Stimulated activated CD4-positive, alpha-beta T cell treated with anti-CD3 and anti-CD28 coated beads, Interleukin-1b, Interleukin-23, amount 100 ng/mL, for 1 hour (primary cell): ENCODE measurements around the gene PRPF8.

ENCODE experiments used
- DNase-seq, 2 donors: peaks; one replicate each; pipeline ENCODE4 v3.0.0-alpha.2; 2020; ENCODE audit warnings: low read depth in 2 of 2

PRPF8 gene

DNA sequence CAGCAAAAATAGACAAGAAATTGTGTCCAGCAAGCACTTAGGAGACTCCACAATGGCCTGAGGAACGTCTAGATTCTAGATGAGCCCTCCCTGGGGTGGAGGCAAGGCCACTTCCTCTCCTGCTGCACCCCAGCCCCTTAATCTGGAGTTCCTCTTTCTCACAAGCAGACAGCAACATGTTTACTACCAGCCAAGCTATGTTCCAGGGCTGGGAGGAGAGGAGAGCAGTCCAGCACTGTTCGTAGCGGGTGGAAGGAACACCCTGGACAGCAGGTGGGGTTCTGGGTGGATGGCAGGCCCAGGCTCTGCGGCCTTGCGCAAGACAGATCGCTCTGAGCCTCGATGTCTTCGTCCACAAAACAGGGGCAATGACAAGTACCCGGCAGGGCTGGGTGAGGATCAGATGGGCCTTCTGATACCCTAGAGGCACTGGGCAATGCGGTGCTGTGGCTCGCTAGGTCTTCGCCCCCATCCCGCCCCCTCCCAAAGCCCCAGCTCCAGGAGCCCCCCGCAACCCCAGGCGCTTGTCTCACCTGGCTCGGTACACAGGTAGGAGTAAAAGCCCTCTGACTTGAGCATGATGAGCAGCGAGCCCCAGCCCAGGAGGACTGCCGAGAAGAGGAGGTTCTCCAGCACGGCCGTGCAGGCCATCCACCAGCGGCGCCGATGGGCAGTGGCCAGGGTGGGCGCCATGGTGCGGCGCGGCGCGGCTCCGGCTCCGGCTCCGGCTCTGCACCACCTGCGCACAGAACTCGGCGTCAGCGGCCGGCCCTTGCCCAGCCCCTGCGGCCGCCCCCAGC lies 57.3 kb downstream of the PRPF8 start:
- DNase-seq = no peak

DNA sequence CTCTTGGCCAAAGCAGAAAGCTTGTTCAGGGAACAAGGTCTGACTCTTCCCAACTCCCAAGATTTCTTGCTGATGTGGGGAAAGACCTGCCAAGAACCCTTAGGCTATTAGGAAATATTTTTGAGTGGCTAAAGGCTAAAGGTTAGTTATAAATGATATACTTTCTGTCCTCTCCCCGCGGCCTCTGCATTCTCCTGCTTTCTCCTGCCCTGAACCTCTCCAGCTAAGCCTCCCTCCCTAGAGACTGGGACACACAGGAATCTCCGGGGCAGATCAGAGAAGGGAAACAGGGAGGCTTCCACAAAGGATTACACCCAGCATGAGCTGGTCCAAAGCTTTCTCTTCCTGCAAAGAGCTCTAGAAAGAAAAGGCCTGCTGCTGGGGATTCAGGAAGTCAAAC lies 58.3 kb downstream of the PRPF8 start:
- no peak for DNase-seq

DNA sequence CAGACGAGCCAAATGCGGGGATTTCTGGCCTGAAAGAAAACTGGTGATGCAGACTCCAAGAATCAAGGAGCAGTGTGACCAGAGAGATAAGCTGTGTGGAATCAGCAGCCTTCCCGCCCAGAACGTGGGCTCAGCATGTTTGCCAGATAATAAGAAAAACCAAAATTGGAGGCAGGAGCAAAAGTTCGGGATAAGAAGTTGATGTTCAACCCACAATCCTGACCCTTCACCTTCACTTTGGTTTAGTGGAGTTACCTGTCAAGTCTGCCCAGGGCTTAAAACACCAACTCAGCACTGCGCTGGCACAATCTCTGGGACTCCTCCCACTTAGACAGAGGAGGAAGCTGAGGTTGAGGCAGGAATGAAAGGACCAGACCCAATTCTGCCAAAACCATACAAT lies 59.1 kb downstream of the PRPF8 start:
- no peak for DNase-seq

DNA sequence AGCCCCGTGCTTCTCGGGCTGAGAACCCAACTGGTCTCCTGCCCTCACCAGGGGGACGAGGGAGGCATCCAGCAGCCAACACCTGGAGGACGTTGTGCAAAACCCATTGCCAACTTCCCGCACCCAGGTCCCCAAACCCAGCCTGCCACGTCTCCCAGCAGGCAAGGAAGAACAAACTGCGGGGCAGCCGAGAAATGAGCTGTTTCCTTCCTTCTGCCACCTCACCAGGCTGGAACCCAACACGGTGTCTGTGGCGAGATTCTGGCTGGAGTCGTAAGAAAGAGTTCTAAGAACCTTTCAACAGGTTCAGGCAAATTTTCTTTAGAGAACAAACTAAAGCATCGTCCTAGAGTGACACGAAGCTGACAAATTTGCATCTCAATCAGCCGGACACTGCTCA lies 59.6 kb downstream of the PRPF8 start:
- DNase-seq = no peak

DNA sequence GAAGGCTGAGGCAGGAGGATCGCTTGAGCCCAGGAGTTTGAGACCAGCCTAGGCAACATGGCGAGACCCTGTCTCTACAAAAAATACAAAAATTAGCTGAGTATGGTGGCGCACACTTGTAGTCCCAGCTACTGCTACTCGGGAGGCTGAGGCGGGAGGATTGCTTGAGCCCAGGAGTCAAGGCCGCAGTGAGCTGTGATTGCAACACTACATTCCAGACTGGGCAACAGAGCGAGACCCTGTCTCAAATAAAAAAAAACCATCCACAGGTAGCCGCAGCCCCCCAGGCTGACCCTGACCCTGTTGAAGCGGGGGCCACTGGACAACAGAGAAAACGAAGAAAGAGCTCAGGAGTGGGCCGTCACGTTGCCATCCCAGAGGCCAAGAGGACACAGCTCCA lies 60.0 kb downstream of the PRPF8 start:
- DNase-seq = no peak

DNA sequence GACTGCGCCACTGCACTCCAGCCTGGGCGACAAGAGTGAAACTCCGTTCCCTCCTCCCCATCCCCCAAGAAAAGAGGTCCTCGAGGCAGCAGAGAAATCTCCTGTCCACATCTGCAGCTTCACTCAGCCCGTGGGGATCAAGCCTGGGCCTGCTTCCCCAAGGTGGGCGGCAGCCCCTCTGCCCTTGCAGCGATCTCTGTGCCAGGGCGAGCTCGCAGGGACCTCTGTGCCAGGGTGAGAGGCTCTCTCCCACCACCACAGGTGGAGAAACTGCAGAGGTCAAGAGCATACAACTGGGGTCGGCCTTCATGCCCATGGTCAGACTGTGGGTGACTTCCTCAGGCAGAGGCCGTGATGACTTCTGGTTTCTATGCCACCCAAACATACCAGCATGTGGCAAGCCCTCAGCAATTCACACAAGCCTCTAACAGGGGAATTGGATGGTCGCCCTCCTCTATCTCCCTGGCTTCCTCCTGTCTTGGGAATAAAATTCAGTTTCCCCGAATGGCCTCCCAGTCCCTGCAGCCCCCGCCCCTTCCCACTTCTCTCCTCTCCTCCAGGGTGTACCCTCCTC lies 61.5 kb downstream of the PRPF8 start:
- DNase-seq = no peak

DNA sequence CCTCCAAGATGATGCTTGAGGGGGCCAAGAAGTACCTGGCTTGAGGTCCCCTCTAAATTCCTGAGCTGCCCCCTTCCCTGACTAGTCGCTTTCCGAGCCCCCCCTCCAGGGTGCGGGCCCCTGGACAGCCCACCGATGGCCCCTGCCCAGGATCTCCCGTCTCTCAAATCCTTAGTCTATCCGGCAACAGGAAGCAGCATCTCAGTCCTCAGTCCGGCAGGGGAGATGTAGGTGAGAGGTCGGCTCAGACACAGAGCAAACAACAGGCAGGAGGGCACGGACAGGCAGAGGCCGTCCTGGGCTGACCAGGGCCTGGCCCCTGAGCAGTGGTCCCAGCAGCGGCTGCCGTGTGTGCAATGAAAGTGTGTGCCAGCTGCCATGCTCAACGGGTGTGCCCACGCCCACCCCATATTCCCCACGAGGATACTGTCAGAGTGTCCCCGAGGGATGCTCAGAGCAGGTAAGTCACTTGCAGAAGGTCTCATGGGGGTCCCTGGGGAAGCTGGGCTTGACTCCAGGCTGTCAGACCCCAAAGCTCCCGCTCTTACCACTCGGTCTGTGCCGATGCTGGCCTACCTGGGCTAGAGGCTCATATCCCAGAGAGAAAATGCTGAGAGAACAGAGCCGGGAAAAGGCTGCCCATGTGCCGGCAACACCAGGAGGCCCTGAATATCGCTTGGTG lies 63.3 kb downstream of the PRPF8 start:
- no peak for DNase-seq

DNA sequence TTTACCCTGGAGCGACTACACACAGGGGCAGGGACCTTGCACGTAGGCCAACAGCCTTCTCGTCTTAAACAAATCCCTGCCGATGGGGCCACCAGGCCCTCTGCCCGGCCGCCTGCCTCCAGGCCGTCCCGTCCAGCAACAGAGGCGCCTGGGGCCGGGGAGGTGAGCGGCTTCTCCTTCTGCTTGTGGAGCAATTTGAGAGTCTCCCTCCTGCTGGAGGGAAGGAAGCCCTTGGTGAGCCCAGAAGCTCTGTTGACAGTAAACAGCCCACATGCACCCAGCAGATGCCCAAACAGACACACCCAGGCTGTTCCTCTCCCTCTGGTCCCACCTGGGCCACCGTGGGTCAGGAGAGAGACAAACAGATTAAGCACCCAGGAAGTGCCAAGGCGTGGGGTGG lies 64.2 kb downstream of the PRPF8 start:
- DNase-seq = no peak

DNA sequence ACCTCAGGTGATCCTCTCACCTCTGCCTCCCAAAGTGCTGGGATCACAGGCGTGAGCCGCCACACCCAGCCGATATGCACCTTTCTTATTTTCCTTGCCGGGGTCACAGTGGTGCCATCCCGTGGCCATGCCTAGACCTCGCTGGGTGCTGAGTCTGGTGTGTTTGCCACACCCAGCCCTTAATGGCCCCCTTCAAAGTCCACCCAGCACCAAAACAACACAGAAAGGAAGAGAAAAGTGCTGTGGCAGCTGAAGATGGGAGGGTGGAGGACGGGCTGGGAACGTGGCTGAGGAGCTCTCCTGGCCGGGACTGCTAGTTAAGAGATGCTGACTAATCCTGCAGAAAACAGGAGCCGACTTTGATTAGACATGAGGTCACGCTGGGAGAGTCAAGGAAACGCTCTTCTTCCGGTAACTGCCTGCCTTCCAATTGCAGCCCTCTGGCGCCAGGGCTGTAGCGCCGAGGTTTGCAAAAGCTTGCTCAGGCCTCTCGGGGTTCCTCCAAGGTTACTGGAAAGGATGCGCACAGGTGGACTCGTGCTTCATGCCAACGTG lies 67.0 kb downstream of the PRPF8 start:
- no peak for DNase-seq

DNA sequence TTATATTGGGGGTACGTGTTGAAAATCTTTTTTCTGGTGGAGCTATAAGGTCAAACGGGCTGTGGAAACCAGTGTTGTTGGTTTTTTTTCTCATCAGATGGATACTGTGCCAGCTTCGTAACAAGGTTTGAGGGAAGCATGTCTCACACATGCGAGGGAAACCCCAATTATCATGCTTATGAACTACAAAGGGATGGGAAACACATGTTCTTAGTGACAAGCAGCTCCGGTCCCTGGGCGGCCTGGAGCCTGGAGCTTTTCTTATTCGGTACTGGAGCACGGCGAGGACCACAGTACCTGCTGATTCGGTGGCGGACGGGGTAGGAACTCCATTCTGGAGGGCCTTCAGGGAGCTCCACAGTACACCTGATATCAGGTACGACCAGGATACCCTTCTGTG lies 68.6 kb downstream of the PRPF8 start:
- no peak for DNase-seq

DNA sequence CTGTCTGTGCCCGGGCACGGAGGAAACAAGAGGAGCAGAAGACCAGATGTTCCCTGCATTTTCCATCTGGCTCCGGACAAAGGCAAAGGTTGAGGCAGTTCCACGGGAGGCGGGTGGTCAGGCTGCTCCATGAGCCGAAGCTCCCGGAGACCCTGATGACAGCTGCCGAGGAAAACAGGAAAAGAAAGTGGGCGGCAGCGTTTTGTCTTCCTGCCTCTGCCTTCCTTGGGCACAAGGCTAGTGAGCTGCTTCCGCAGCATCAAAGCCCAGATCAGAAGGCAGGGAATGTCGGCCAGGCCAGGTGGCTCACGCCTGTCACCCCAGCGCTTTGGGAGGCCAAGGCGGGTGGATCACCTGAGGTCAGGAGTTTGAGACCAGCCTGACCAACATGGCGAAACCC lies 72.3 kb downstream of the PRPF8 start:
- no peak for DNase-seq

DNA sequence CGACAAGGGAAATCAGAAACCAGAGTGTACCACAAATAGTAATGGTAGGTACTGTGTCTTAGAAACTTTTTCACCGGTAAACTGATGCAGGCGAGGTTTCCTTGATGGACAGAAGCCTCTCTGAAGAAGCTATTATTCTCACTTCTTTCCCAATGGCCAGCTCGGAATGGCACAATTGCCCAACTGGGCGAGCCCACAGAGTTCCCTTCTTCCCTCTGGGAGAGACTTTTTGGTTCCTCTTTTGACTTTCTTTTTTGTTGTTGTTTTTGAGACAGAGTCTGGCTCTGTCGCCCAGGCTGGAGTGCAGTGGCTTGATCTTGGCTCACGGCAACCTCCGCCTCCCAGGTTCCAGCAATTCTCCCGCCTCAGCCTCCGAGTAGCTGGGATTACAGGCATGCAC lies 73.0 kb downstream of the PRPF8 start:
- DNase-seq = no peak

DNA sequence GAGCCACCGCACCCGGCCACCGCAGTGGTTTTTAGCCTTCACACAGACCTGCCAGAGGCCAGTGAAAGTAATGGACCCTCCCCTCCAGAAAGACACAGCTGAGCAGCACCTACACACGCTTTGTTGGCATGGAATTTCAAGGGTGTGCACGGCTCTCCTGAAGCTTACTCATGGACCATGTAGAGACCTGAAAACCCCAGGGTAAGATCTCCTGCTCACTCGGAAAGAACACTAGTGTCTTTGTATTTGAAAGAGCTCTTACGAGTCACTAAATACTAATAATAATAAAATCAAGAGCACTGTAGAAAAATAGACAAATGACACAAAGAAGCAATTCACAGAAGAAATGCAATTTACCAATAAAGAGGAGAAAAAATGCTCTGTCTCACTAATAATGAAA lies 76.0 kb downstream of the PRPF8 start:
- no peak for DNase-seq

DNA sequence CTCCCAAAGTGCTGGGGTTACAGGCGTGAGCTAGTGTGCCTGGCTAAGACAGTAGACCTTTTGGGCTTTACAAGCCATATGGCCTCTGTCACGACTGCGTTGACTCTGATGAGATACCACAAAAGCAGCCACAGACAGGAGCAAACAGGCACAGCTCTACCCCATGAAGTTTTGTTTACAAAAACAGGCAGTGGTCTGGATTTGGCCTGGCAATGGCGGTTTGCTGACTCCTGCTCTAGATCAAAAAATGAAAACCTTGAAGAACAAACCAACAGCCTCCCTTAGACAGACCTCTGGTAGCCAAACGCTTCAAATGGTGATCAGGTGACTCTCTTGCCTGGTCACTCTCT lies 76.7 kb downstream of the PRPF8 start:
- no peak for DNase-seq

DNA sequence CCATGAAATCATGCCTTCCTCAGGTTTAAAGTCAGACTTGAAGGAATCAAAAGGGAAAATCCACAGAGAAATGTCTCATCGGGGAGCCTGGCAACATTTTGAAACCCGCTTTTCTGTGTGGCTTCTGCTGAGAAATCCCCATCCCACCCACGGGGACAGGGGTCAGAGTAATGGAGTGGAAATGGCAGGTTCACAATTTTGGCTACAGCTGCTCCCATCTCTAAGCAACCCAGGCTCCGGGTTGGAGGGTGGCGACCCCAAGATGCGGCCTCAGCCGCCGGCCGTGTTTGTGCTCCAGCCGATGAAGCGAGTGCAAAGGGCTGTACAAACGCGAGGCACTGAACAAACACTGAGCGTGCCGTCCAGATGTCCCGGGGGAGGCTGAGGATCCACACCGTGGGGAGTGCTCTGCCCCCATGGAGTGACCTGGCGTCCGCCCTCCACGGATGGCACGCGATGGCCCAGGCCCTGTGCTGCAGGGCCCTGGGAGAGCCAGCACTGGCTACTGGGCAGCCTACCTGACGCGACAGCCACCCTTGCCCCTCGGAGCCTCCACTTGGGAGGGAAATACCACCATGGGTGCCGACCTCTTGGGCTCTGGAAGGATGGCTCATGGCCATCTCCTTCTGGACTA lies 78.2 kb downstream of the PRPF8 start:
- no peak for DNase-seq

DNA sequence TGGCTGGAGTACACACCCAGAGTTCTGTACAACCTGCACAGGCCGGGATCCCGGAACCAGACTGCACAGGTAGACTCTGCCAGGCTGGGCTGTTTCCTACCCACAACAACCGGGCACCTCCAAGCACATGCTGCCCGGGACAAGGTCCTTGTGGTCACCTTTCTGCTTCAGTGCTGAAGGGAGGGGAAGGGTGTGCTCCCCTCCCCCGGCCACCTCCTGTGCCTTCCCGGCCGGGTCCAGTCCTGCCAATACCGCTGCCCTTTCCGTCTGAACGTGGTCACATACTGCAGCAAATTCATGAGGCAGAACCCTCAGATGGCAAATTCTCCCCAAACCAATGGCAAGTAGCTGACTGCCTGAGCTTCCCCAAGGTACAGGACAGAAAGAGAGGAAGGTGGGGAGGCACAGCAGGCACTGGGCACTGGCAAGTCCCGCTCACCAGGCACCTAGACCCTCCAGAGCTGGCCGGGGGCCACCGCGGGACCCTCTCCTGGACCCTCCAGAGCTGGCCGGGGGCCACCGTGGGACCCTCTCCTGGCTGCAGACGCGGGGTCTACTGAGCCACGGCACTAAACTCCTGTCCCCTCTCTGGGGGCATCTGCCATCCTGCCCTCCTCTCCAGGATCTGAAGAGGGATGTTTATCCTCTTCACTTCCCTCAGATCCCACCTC lies 78.9 kb downstream of the PRPF8 start:
- no peak for DNase-seq

DNA sequence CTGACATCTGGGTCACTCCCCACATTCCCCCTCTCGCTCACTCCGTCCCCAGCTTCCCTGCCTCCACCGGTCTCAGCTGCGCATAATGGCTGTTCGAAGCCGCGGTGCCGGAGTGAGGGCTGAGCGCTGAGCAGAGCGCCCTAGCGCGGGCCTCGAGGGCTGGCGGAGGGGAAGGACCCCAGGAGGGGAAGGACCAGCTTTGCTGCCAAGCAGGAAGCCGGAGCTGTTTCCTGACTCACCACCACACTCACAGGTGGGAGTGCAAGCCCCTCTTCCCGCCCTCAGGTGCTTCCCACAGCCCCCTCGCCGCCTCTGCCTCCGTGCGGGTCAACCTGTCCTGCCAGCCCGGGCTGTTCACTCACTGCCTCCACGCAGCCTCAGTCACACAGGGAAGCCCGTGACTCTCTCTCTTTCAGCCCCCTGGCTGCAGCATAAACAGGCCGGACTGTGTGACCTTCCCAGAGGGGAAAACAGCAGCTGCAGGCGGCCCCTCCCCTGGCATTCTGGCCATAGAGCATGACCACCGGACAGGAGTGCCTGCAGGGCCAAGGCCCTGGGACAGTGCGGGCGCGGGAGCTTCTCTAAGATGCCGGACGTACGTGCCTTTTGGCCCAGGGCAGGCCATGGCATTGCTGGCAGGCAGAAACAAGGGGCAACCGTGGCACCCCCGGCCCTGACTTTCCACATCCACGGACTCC lies 79.7 kb downstream of the PRPF8 start:
- DNase-seq = no peak

DNA sequence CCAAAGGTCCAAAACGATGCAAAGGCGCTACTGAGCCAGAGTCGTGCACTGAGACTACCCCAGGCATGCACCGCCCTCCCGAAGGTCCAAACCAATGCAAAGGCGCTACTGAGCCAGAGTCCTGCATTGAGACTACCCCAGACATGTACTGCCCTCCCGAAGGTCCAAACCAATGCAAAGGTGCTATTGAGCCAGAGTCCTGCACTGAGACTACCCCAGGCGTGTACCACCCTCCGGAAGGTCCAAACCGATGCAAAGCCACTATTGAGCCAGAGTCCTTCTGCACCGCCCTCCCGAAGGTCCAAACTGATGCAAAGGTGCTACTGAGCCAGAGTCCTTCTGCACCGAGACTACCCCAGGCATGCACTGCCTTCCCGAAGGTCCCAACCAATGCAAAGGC lies 83.1 kb downstream of the PRPF8 start:
- DNase-seq = no peak
